ENCODE measurements around the gene PTPRN2.
"Not testable (repeated sequence)": the region's sequence is repeated elsewhere in the genome, so short reads cannot be mapped to it uniquely, and the experiment has no call there.

Gene PTPRN2

DNA sequence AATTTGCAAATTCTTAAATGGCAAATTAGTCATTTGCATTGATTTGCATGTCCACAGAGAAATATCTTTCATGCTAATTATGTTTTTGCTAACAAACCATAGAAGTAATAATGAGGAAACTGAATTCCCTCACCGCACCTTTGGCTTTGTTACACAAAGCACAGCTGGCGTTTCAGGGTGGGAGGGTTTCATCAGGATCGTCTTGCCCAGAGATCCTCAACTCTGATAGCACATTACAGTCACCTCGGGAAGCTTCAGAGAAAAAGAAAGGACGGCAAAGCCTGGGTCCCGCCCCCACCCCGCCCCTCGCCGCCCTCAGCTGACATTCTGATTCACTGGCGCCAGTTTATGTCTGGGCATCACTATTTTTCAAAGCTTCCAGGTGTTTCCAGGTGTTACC is 119.4 kb downstream of the PTPRN2 start:
- TF ChIP-seq, protein P1, sequence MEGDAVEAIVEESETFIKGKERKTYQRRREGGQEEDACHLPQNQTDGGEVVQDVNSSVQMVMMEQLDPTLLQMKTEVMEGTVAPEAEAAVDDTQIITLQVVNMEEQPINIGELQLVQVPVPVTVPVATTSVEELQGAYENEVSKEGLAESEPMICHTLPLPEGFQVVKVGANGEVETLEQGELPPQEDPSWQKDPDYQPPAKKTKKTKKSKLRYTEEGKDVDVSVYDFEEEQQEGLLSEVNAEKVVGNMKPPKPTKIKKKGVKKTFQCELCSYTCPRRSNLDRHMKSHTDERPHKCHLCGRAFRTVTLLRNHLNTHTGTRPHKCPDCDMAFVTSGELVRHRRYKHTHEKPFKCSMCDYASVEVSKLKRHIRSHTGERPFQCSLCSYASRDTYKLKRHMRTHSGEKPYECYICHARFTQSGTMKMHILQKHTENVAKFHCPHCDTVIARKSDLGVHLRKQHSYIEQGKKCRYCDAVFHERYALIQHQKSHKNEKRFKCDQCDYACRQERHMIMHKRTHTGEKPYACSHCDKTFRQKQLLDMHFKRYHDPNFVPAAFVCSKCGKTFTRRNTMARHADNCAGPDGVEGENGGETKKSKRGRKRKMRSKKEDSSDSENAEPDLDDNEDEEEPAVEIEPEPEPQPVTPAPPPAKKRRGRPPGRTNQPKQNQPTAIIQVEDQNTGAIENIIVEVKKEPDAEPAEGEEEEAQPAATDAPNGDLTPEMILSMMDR (conservative IDR thresholded peaks at IDR 0.05; ENCODE audit: low read depth, low read length) = no peak
- no peak overlapping the region for H3K4me3 ChIP-seq (ENCODE audit: low read depth, low read length)
- DNase-seq (ENCODE audit: low read depth) = no peak

DNA sequence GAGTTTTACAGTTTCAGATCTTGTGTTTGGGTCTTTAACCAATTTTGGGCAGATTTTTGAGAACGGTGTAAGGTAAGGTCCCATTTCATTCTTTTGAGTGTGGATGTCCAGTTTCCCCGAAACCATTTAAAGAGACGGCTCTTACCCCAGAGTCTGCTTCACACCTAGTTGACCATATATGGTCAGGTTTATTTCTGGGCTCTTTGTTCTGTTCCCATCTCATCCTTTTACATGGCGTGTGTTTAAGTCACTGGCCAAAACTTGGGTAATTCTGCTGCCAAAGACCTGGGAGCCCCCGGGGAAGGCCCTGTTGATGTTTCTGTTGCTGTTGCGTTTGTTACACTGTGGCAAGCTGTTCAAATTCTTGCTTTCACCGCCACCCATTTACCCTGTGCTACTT is 120.1 kb downstream of the PTPRN2 start:
- H3K4me3 ChIP-seq (ENCODE audit: low read depth, low read length) = no peak overlapping the region
- DNase-seq (ENCODE audit: low read depth) = no peak
- TF ChIP-seq, protein P1 (conservative IDR thresholded peaks at IDR 0.05; ENCODE audit: low read depth, low read length) = no peak

DNA sequence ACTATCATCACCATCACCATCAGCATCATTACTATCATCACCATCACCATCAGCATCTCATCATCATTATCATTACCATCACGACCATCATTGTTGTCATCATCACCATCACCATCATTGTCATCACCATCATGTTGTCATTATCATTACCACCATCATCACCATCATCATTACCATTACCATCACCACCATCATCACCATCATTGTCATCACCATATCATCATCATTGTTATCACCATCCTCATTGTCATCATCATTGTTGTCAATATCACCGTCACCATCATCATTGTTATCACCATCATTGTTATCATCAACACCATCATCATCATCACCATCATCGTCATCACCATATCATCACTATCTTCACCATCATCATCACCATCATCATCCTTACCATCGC is 124.3 kb downstream of the PTPRN2 start:
- TF ChIP-seq, protein P1 (conservative IDR thresholded peaks at IDR 0.05; ENCODE audit: low read depth, low read length) = no peak
- DNase-seq (ENCODE audit: low read depth) = no peak
- no peak overlapping the region for H3K4me3 ChIP-seq (ENCODE audit: low read depth, low read length)

DNA sequence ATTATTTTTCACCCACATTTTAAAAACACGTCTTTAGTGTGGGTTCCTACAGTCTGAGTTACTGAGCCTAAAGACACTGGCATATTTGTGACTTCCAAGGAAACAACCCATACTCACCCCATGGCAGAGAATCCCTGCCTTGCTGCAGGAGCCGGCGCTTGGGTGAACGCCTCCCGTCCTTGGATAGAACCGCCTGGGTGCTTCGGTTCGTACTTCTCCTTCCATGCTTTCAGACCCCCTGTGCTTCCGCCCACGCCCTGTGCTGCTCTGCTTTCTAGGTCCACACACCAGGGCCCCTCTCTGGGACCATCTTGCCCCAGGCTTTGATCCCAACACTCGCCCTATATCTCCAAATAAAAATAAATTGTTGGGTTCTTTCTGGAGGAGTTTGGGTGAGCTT is 125.8 kb downstream of the PTPRN2 start:
- TF ChIP-seq, protein P1 (conservative IDR thresholded peaks at IDR 0.05; ENCODE audit: low read depth, low read length) = no peak
- DNase-seq (ENCODE audit: low read depth) = no peak
- no peak overlapping the region for H3K4me3 ChIP-seq (ENCODE audit: low read depth, low read length)

DNA sequence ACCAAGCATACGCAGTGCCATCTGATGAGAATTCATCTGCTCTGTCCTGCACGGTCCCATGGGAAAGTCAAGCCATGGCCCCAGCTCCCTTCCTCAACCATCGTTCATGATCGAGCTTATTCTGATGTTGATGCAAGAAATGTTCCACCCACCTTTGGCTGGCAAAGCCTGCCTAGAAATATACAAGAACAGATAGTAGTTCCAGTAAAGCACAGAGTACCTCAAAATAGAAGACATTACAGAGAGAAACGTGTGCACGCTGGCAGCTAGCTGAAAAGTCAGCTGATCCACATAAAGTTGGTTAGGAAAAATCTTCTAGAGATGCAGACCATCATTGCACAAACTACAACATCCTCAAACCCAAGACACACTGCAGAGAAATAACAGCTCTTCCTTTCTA is 127.0 kb downstream of the PTPRN2 start:
- no peak overlapping the region for H3K4me3 ChIP-seq (ENCODE audit: low read depth, low read length)
- TF ChIP-seq, protein P1 (conservative IDR thresholded peaks at IDR 0.05; ENCODE audit: low read depth, low read length) = no peak
- no peak for DNase-seq (ENCODE audit: low read depth)

DNA sequence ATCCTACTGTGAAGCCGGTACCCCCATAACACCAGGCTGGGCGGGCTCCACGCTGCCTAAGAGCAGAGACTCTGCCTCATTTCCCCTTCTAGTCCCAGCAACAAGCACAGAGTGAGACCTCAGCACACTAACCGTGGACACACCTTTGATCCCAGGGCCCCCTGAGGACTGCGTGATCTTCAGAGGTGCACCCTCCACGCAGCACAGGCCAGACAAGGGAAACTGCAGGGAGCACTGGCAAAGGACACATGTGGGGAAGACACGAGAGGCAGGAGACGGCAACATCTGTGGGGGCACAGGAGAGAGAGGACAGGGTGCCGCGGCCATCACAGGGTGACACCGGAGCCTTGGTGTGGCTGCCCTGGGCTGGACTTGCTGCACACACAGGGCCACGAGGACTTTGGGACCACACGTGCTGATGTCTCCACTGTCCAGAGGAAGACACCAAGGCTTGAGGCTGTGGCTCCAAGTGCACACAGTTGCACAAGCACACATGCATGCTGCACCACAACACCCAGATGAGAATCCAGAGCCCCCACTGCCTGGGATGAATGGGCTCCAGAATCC is 128.8 kb downstream of the PTPRN2 start:
- no peak overlapping the region for H3K4me3 ChIP-seq (ENCODE audit: low read depth, low read length)
- DNase-seq (ENCODE audit: low read depth) = no peak
- TF ChIP-seq, protein P1 (conservative IDR thresholded peaks at IDR 0.05; ENCODE audit: low read depth, low read length) = no peak

DNA sequence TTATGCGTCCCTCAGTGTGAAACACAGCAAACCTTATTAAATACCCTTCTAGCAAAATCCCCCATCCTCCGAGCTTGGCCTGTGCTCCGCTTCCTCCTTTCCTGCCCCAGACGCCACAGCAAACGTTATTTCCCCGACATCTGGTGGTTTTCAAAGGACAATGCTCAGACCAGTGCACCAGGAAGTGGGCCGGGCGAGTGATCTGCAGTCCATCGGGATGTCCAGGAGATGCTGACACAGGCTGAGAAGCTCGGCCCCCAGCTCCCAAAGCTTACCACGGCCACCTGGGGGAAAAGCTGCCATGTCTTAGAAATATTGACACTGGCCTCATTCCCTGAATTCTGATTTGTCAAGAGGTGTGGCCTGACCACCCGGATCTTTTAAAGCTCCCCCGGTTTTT is 129.5 kb downstream of the PTPRN2 start:
- DNase-seq (ENCODE audit: low read depth) = no peak
- TF ChIP-seq, protein P1 (conservative IDR thresholded peaks at IDR 0.05; ENCODE audit: low read depth, low read length) = no peak
- H3K4me3 ChIP-seq (ENCODE audit: low read depth, low read length) = no peak overlapping the region

DNA sequence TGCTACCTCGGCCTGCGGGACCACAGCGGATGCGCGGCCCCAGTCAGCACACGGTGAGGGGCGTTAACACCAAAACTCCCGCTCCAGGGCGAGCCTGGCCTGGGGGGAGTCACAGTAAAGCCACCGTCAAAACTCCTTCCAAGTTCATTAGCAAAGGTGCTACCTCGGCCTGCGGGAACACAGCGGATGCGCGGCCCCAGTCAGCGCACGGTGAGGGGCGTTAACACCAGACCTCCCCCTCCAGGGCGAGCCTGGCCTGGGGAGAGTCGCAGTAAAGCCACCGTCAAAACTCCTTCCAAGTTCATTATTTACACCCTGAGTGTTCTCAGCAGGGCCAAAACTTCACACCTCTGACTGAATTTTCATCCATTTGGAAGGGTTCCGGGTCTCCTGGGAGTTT is 130.0 kb downstream of the PTPRN2 start:
- DNase-seq (ENCODE audit: low read depth); H3K4me3 ChIP-seq (ENCODE audit: low read depth, low read length): not testable (repeated sequence)

All from choroid plexus epithelial cell (primary cell).